Upper lobe of left lung (tissue), 4 donors: ENCODE data around the gene PDE7B.

ENCODE experiments used
- CTCF ChIP-seq, 6 experiments: fragments of 450-650 bp in 4 of 6; fragments of 200-600 bp in 2 of 6; sonication (generic) in 2 of 6; IDR thresholded peaks; one replicate each; pipeline ENCODE4 v1.5.1; 2016 to 2019; ENCODE audit warnings: antibody characterized with exemption in 6 of 6
- EP300 ChIP-seq, 4 donors: sonication (generic); formaldehyde crosslinking; IDR thresholded peaks; one replicate each; pipeline ENCODE4 v1.5.1; 2017; ENCODE audit warnings: antibody characterized with exemption in 4 of 4, control low read depth in 2 of 4
- POLR2A ChIP-seq, 4 donors: fragments of 450-650 bp; IDR thresholded peaks; one replicate each; pipeline ENCODE4 v1.5.1; 2016 to 2017; ENCODE audit warnings: antibody characterized with exemption in 4 of 4, mild to moderate bottlenecking in 2 of 4

DNA sequence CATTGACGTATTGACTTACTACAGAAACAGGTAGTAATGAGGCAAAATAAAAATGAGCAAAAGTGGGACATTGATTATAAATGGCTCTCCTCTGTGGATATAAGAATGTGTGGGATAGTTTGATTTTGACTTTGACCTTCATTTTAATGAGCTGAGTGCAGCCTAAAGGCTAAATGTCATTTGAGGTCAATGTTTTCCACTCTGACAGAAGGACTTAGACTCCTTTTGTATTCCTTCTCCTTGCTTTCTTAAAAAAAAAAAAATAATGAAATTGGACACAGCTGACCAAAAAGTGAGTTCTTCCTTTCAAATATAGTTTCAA lies 330.0 kb downstream of the PDE7B start:
- TF ChIP-seq CTCF (IDR thresholded peaks at IDR 0.05) (no peak), EP300 (IDR thresholded peaks at IDR 0.05) (no peak), POLR2A (IDR thresholded peaks at IDR 0.05) (no peak)
